Keratinocyte (primary cell): ENCODE measurements around the gene HPSE. TPM values are rescaled to one million over a fixed set of nuclear protein-coding genes. Genes with fewer than 3 reads are reported as not detected.

ENCODE experiments used
- DNase-seq: peaks from one replicate; pipeline ENCODE4 v3.0.0-alpha.2; 2011; ENCODE audit warnings: low read depth, missing footprints, low spot score
- FAIRE-seq: peaks from 2 replicates; lab custom pipeline; 2011; peaks lifted over from hg19 to GRCh38; lab: Jason Lieb, UNC
- H2AFZ ChIP-seq: 2 replicates; pipeline ENCODE4 v1.6.0; 2012; ENCODE audit warnings: low read length, control low read depth, inconsistent platforms; ENCODE audit not compliant: control insufficient read depth
- H3K27ac ChIP-seq: 2 replicates; pipeline ENCODE4 v1.5.1; 2011; ENCODE audit warnings: low read length; ENCODE audit not compliant: control insufficient read depth, insufficient read depth
- H3K27me3 ChIP-seq: 3 replicates; pipeline ENCODE4 v1.6.0; 2011; ENCODE audit warnings: low read length; ENCODE audit not compliant: control insufficient read depth, insufficient read depth; ENCODE audit errors: extremely low read depth
- H3K36me3 ChIP-seq, 2 experiments: 2 replicates in 1 of 2; 3 replicates in 1 of 2; pipeline ENCODE4 v1.5.1; 2011; ENCODE audit warnings: low read length in 2 of 2, mild to moderate bottlenecking in 1 of 2; ENCODE audit not compliant: control insufficient read depth in 2 of 2, insufficient read depth in 2 of 2; ENCODE audit errors: extremely low read depth in 1 of 2
- H3K4me1 ChIP-seq: 3 replicates; pipeline ENCODE4 v1.5.1; 2011; ENCODE audit warnings: low read length; ENCODE audit not compliant: control insufficient read depth, insufficient read depth; ENCODE audit errors: extremely low read depth
- H3K4me2 ChIP-seq: 3 replicates; pipeline ENCODE4 v1.6.0; 2011; ENCODE audit warnings: low read depth, low read length; ENCODE audit not compliant: control insufficient read depth, insufficient read depth; ENCODE audit errors: extremely low read depth
- H3K4me3 ChIP-seq, 3 experiments: fragments of 200-600 bp in 1 of 3; sonication (generic) in 1 of 3; 2 replicates in 2 of 3; 3 replicates in 1 of 3; pipeline ENCODE4 v1.5.1; 2011 to 2016; ENCODE audit warnings: low read length in 3 of 3, mild to moderate bottlenecking in 3 of 3, control low read depth in 2 of 3, inconsistent platforms in 1 of 3, low read depth in 1 of 3, mixed read lengths in 1 of 3, mixed run types in 1 of 3, moderate library complexity in 1 of 3; ENCODE audit not compliant: control insufficient read depth in 2 of 3, insufficient read depth in 2 of 3; ENCODE audit errors: extremely low read depth in 1 of 3
- H3K79me2 ChIP-seq: 2 replicates; pipeline ENCODE4 v1.6.0; 2012; ENCODE audit warnings: low read length; ENCODE audit not compliant: control insufficient read depth, insufficient read depth
- H3K9ac ChIP-seq: 3 replicates; pipeline ENCODE4 v1.6.0; 2011; ENCODE audit warnings: low read length; ENCODE audit not compliant: control insufficient read depth, insufficient read depth; ENCODE audit errors: extremely low read depth
- H3K9me1 ChIP-seq: 3 replicates; pipeline ENCODE4 v1.6.0; 2011; ENCODE audit warnings: low read length; ENCODE audit not compliant: control insufficient read depth, insufficient read depth; ENCODE audit errors: extremely low read depth
- H3K9me3 ChIP-seq: 2 replicates; pipeline ENCODE4 v1.5.1; 2012; ENCODE audit warnings: low read depth, low read length; ENCODE audit not compliant: control insufficient read depth
- H4K20me1 ChIP-seq: 3 replicates; pipeline ENCODE4 v1.6.0; 2011; ENCODE audit warnings: low read length; ENCODE audit not compliant: control insufficient read depth, insufficient read depth; ENCODE audit errors: extremely low read depth
- EZH2 ChIP-seq: IDR thresholded peaks from one replicate; pipeline ENCODE4 v1.6.1; 2012; ENCODE audit warnings: inconsistent platforms, mild to moderate bottlenecking, low read length, moderate library complexity
- dilution Hi-C: fragments of 300-500 bp; cut with MboI; formaldehyde crosslinking; loops from one replicate; pipeline ENCODE4 v1.7.0; 2020; ENCODE audit warnings: low sequenced_read_pairs; ENCODE audit not compliant: extremely low pct_ligation_motif_present
- polyA plus RNA-seq, 5 experiments: library from polyadenylated mRNA; depleted of rRNA in 3 of 5; stranded (reverse) in 3 of 5; stranded (forward) in 1 of 5; unstranded in 1 of 5; fragments of >200 nt; gene quantifications; 1 replicate in 1 of 5; 2 replicates in 3 of 5; 3 replicates in 1 of 5; pipeline versions ENCODE4 v1.2.1 to v1.2.3, GENCODE V29; 2011 to 2012; ENCODE audit warnings: missing spikeins in 2 of 5, low read depth in 1 of 5, low replicate concordance in 1 of 5
- TF ChIP-seq, protein P1 (sequence below), 3 experiments: IDR thresholded peaks in 1 of 3; conservative IDR thresholded peaks in 1 of 3; optimal IDR thresholded peaks in 1 of 3; 2 replicates in 2 of 3; 3 replicates in 1 of 3; pipeline versions ENCODE3 to v1.5.1; 2011; ENCODE audit warnings: low read length in 3 of 3, mild to moderate bottlenecking in 3 of 3, moderate library complexity in 2 of 3, control low read depth in 1 of 3, inconsistent platforms in 1 of 3; ENCODE audit not compliant: insufficient read depth in 2 of 3; ENCODE audit errors: extremely low read depth in 1 of 3

The HPSE gene
- polyA plus RNA-seq, 1 donor (not counting 4 experiments of a cell fraction or from before 2014, with no cell fraction given) = 5.7 TPM

GRCh38 chr4:83381173-83381572 is 46.5 kb upstream of the HPSE start:
- FAIRE-seq = no peak
- Histone ChIP-seq H3K27ac (no peak overlapping the region), H3K4me1 (peaks cover 9% of the 10 kb centered on the region), H3K27me3 (no peaks in the 10 kb centered on the region), H3K79me2 (no peaks in the 10 kb centered on the region), H4K20me1 (no peaks in the 10 kb centered on the region), H3K4me3 (no peak overlapping the region), H2AFZ (peak overlapping the region; percentile 62), H3K36me3 (no peaks in the 10 kb centered on the region), H3K9ac (no peak overlapping the region), H3K4me2 (no peak overlapping the region), H3K9me3 (peaks cover 5% of the 10 kb centered on the region), H3K9me1 (no peaks in the 10 kb centered on the region)
- dilution Hi-C loops = no loop called here
- no peak for TF ChIP-seq EZH2
- TF ChIP-seq, protein P1, sequence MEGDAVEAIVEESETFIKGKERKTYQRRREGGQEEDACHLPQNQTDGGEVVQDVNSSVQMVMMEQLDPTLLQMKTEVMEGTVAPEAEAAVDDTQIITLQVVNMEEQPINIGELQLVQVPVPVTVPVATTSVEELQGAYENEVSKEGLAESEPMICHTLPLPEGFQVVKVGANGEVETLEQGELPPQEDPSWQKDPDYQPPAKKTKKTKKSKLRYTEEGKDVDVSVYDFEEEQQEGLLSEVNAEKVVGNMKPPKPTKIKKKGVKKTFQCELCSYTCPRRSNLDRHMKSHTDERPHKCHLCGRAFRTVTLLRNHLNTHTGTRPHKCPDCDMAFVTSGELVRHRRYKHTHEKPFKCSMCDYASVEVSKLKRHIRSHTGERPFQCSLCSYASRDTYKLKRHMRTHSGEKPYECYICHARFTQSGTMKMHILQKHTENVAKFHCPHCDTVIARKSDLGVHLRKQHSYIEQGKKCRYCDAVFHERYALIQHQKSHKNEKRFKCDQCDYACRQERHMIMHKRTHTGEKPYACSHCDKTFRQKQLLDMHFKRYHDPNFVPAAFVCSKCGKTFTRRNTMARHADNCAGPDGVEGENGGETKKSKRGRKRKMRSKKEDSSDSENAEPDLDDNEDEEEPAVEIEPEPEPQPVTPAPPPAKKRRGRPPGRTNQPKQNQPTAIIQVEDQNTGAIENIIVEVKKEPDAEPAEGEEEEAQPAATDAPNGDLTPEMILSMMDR (optimal IDR thresholded peaks at IDR 0.05 in 1 of 3, IDR thresholded peaks at IDR 0.05 in 1 of 3, conservative IDR thresholded peaks at IDR 0.05 in 1 of 3; ENCODE audit: extremely low read depth in 1 of 3, insufficient read depth in 2 of 3, low read length in 3 of 3) = no peak
- no peak for DNase-seq

GRCh38 chr4:83378419-83378818 is 43.8 kb upstream of the HPSE start:
- FAIRE-seq = no peak
- Histone ChIP-seq H3K4me3 (no peak overlapping the region), H3K27ac (no peak overlapping the region), H3K9ac (no peak overlapping the region), H3K4me2 (no peak overlapping the region), H3K27me3 (no peaks in the 10 kb centered on the region), H3K36me3 (no peaks in the 10 kb centered on the region), H4K20me1 (no peaks in the 10 kb centered on the region), H3K9me3 (peaks cover 5% of the 10 kb centered on the region), H3K9me1 (no peaks in the 10 kb centered on the region), H3K4me1 (peaks cover 9% of the 10 kb centered on the region), H3K79me2 (no peaks in the 10 kb centered on the region), H2AFZ (no peak overlapping the region)
- no peak for DNase-seq
- dilution Hi-C loops = no loop called here
- TF ChIP-seq, protein P1 (optimal IDR thresholded peaks at IDR 0.05 in 1 of 3, IDR thresholded peaks at IDR 0.05 in 1 of 3, conservative IDR thresholded peaks at IDR 0.05 in 1 of 3; ENCODE audit: extremely low read depth in 1 of 3, insufficient read depth in 2 of 3, low read length in 3 of 3) = no peak
- TF ChIP-seq EZH2 = no peak
